Hematopoietic multipotent progenitor cell treated with erythropoietin and hydrocortisone succinate and interleukin-3 and kit ligand, for 15 days (in vitro differentiated cells): ENCODE data around the gene MCRS1.
"Not testable (repeated sequence)": the region's sequence is repeated elsewhere in the genome, so short reads cannot be mapped to it uniquely, and the experiment has no call there.

ENCODE experiments used
- DNase-seq: peaks from one replicate; pipeline ENCODE4 v3.0.0-alpha.2; 2015; ENCODE audit warnings: low spot score

Gene MCRS1

GRCh38 chr12:49515266-49515665 lies 52.7 kb downstream of the MCRS1 start:
- no peak for DNase-seq

GRCh38 chr12:49512546-49512945 lies 55.4 kb downstream of the MCRS1 start:
- no peak for DNase-seq

- DNase-seq = no peak
Observed at GRCh38 chr12:49511410-49511809, 56.5 kb downstream of the MCRS1 start.

- DNase-seq = not testable (repeated sequence)
Observed at GRCh38 chr12:49509681-49510080, 58.3 kb downstream of the MCRS1 start.
